Measurements from ENCODE around the gene NUMBL. TPM values are rescaled to one million over a fixed set of nuclear protein-coding genes. Genes with fewer than 3 reads are reported as not detected.
A peak's percentile ranks its signal among the peaks of the same experiment; 100 is the strongest.

Gene NUMBL
- total RNA-seq, 1 experiment from 2014 or later = 41.7 TPM

DNA sequence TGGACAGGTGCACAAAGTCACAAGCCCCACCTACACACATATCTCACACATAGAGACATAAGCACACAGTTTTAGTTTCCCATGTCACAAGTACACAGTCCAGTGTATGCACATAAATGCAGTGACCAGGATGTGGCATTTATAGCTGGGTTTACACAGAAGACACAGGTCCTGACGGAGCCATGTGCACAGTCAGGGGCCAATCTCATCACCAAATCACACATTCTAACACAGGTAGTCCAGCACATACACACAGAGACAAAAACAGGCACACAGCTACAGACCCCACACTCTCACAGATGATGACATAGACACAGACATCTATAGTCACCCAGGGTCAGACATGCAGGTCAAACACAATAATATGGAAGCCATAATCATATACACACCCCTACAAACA lies 2.1 kb downstream of the NUMBL start:
- Histone ChIP-seq H3K9me3 (ENCODE audit: control insufficient read depth in 1 of 2, insufficient read depth in 1 of 2, low read depth in 1 of 2, low read length in 2 of 2) (no peaks in the 10 kb centered on the region), H3K4me3 (replicated peaks in 1 of 2; ENCODE audit: low read depth in 1 of 2, low read length in 2 of 2) (no peak overlapping the region), H3K27me3 (ENCODE audit: insufficient read depth, low read length) (no peaks in the 10 kb centered on the region), H4K20me1 (ENCODE audit: insufficient read depth) (no peaks in the 10 kb centered on the region), H3K4me1 (ENCODE audit: control insufficient read depth in 1 of 2, insufficient read depth in 2 of 2, low read length in 2 of 2) (peaks cover 12 to 26% of the 10 kb centered on the region in 2 experiments; a peak in 3 of 4 replicates), H3K4me2 (ENCODE audit: low read length) (no peak overlapping the region), H3K9ac (ENCODE audit: low read length) (no peak overlapping the region), H3K9me2 (ENCODE audit: insufficient read depth) (no peaks in the 10 kb centered on the region), H3K27ac (ENCODE audit: low read depth, low read length) (no peak overlapping the region), H3K36me3 (ENCODE audit: control insufficient read depth in 1 of 2, insufficient read depth in 2 of 2, low read length in 2 of 2) (peaks cover 8 to 25% of the 10 kb centered on the region in 2 experiments), H3K79me2 (ENCODE audit: insufficient read depth, low read length) (peaks cover 29% of the 10 kb centered on the region), H2AFZ (ENCODE audit: low read depth, low read length, poor library complexity, severe bottlenecking) (no peak overlapping the region)
- CTCF ChIA-PET = no interaction called here
- RAD21 ChIA-PET (ENCODE audit: low non-redundant PET in 1 of 2, low total read pairs in 2 of 2, uncharacterized antibody in 2 of 2, unreplicated experiment in 2 of 2) = no interaction called here
- ATAC-seq (no peak), DNase-seq (ENCODE audit: low read depth, low spot score) (no peak)
- TSS peak; percentile 49 for BruUV-seq (replicated peaks)
- intact Hi-C loops (cut with micrococcal nuclease) = no loop called here
- TF ChIP-seq EZH2 (IDR thresholded peaks at IDR 0.05) (no peak), CEBPB (IDR thresholded peaks at IDR 0.05; ENCODE audit: low read depth) (no peak), ZFX (IDR thresholded peaks at IDR 0.05) (no peak), CBX3 (IDR thresholded peaks at IDR 0.05; ENCODE audit: low read depth) (no peak), SRF (IDR thresholded peaks at IDR 0.05; ENCODE audit: low read depth) (no peak), YY1 (IDR thresholded peaks at IDR 0.05; ENCODE audit: extremely low read depth, insufficient replicate concordance, low read depth, low read length) (no peak), CTCF (IDR thresholded peaks at IDR 0.05 in 2 of 3, conservative IDR thresholded peaks at IDR 0.05 in 1 of 3; ENCODE audit: borderline replicate concordance in 1 of 3, insufficient read depth in 1 of 3, low read depth in 2 of 3, low read length in 2 of 3) (no peak), POLR2A (IDR thresholded peaks at IDR 0.05; ENCODE audit: borderline replicate concordance, extremely low read depth, insufficient read depth, insufficient read length) (no peak), TCF7L2 (IDR thresholded peaks at IDR 0.05; ENCODE audit: borderline replicate concordance, extremely low read depth, insufficient read depth, insufficient read length) (no peak), EZH2phosphoT487 (IDR thresholded peaks at IDR 0.05; ENCODE audit: borderline replicate concordance) (no peak), SIN3A (IDR thresholded peaks at IDR 0.05; ENCODE audit: low read depth) (no peak), ELF1 (IDR thresholded peaks at IDR 0.05; ENCODE audit: borderline replicate concordance, low read depth) (no peak), ATF3 (IDR thresholded peaks at IDR 0.05) (no peak), FOSL1 (IDR thresholded peaks at IDR 0.05; ENCODE audit: low read depth) (no peak), JUND (IDR thresholded peaks at IDR 0.05) (no peak), POLR2AphosphoS5 (IDR thresholded peaks at IDR 0.05; ENCODE audit: low read depth, low read length) (no peak), RAD21 (IDR thresholded peaks at IDR 0.05; ENCODE audit: low read depth) (no peak)
- TF ChIP-seq, protein P1, sequence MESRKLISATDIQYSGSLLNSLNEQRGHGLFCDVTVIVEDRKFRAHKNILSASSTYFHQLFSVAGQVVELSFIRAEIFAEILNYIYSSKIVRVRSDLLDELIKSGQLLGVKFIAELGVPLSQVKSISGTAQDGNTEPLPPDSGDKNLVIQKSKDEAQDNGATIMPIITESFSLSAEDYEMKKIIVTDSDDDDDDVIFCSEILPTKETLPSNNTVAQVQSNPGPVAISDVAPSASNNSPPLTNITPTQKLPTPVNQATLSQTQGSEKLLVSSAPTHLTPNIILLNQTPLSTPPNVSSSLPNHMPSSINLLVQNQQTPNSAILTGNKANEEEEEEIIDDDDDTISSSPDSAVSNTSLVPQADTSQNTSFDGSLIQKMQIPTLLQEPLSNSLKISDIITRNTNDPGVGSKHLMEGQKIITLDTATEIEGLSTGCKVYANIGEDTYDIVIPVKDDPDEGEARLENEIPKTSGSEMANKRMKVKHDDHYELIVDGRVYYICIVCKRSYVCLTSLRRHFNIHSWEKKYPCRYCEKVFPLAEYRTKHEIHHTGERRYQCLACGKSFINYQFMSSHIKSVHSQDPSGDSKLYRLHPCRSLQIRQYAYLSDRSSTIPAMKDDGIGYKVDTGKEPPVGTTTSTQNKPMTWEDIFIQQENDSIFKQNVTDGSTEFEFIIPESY (IDR thresholded peaks at IDR 0.05; ENCODE audit: extremely low read depth, insufficient replicate concordance, low read length) = no peak
- TF ChIP-seq, protein P2, sequence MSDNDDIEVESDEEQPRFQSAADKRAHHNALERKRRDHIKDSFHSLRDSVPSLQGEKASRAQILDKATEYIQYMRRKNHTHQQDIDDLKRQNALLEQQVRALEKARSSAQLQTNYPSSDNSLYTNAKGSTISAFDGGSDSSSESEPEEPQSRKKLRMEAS (IDR thresholded peaks at IDR 0.05) = no peak
- POLR2A ChIA-PET = no interaction called here

Measured in HCT116 (cell line).